RKO (cell line): ENCODE measurements around the gene SLC22A4.

ENCODE experiments used
- DNase-seq: peaks from one replicate; pipeline ENCODE4 v3.0.0-alpha.2; 2016; ENCODE audit warnings: low spot score

Gene SLC22A4

GRCh38 chr5:132342291-132343180, 48.3 kb downstream of the SLC22A4 start:
- DNase-seq = no peak

GRCh38 chr5:132344775-132345514, 50.8 kb downstream of the SLC22A4 start:
- no peak for DNase-seq

GRCh38 chr5:132353486-132353995, 59.3 kb downstream of the SLC22A4 start:
- no peak for DNase-seq

GRCh38 chr5:132354381-132355139, 60.4 kb downstream of the SLC22A4 start:
- no peak for DNase-seq

GRCh38 chr5:132355140-132355765, 61.1 kb downstream of the SLC22A4 start:
- no peak for DNase-seq

- DNase-seq = no peak
Observed at GRCh38 chr5:132358775-132359174, 64.6 kb downstream of the SLC22A4 start.

- DNase-seq = no peak
Observed at GRCh38 chr5:132362086-132362485, 67.9 kb downstream of the SLC22A4 start.

- peak; percentile 90 for DNase-seq
Observed at GRCh38 chr5:132363431-132364112, 69.4 kb downstream of the SLC22A4 start.

GRCh38 chr5:132364319-132364718, 70.1 kb downstream of the SLC22A4 start:
- DNase-seq = peak; percentile 30

GRCh38 chr5:132365213-132365612, 71.0 kb downstream of the SLC22A4 start:
- no peak for DNase-seq

GRCh38 chr5:132368186-132368585, 74.0 kb downstream of the SLC22A4 start:
- no peak for DNase-seq

GRCh38 chr5:132369007-132369473, 74.8 kb downstream of the SLC22A4 start:
- DNase-seq = peak; percentile 53

GRCh38 chr5:132369474-132370180, 75.4 kb downstream of the SLC22A4 start, which contains the start of gene SLC22A5:
Gene SLC22A5 (plus strand): TSS chr5:132369710. CDS start chr5:132369973, 263 bp downstream.
- DNase-seq = peak; percentile 61

GRCh38 chr5:132370181-132370970, 76.2 kb downstream of the SLC22A4 start:
- DNase-seq = peak; percentile 26

GRCh38 chr5:132370971-132371602, 76.9 kb downstream of the SLC22A4 start:
- no peak for DNase-seq

GRCh38 chr5:132371603-132371994, 77.4 kb downstream of the SLC22A4 start:
- DNase-seq = no peak

GRCh38 chr5:132372127-132372526, 77.9 kb downstream of the SLC22A4 start:
- no peak for DNase-seq

- no peak for DNase-seq
Observed at GRCh38 chr5:132372542-132372941, 78.3 kb downstream of the SLC22A4 start.

- no peak for DNase-seq
Observed at GRCh38 chr5:132375957-132376356, 81.8 kb downstream of the SLC22A4 start.
